Ovary (tissue), 9 donors: ENCODE data around the gene HSF5. TPM values are rescaled to one million over a fixed set of nuclear protein-coding genes. Genes with fewer than 3 reads are reported as not detected.

Source experiments
- DNase-seq, 5 donors: peaks; one replicate each; pipeline ENCODE4 v3.0.0-alpha.2; 2019 to 2020
- H3K27ac ChIP-seq, 2 donors: fragments of 200-600 bp; one replicate each; pipeline versions ENCODE4 v1.5.1 to v1.8.0; 2019 to 2022
- H3K27me3 ChIP-seq: fragments of 200-600 bp; one replicate; pipeline ENCODE4 v1.8.0; 2022
- H3K36me3 ChIP-seq: fragments of 200-600 bp; sonication (generic); one replicate; pipeline ENCODE4 v1.5.1; 2019
- H3K4me1 ChIP-seq: one replicate; pipeline ENCODE4 v1.8.1; 2013; ENCODE audit warnings: mild to moderate bottlenecking, moderate library complexity; ENCODE audit not compliant: insufficient read depth
- H3K4me3 ChIP-seq: fragments of 200-600 bp; sonication (generic); one replicate; pipeline ENCODE4 v1.5.1; 2017
- H3K9me3 ChIP-seq, 2 donors: fragments of 200-600 bp in 1 of 2; sonication (generic) in 1 of 2; one replicate each; pipeline versions ENCODE4 v1.5.1 to v1.8.1; 2013 to 2019; ENCODE audit warnings: mild to moderate bottlenecking in 1 of 2, moderate library complexity in 1 of 2
- EP300 ChIP-seq: sonication (generic); formaldehyde crosslinking; IDR thresholded peaks from one replicate; pipeline ENCODE4 v1.6.1; 2017; ENCODE audit warnings: antibody characterized with exemption
- POLR2A ChIP-seq: fragments of 450-650 bp; IDR thresholded peaks from one replicate; pipeline ENCODE4 v1.6.1; 2017; ENCODE audit warnings: antibody characterized with exemption, mild to moderate bottlenecking, moderate library complexity
- WGBS, 3 donors: extraction: QIAGEN DNeasy Blood & Tissue Kit in 1 of 3; methylation state at CpG; one replicate each; pipeline versions ENCODE4 v1.1.5 to v1.1.7; 2013 to 2017; 5-methylcytosine and 5-hydroxymethylcytosine counted together
- intact Hi-C, 4 donors: fragments of 100-400 bp; cut with DNase I; formaldehyde crosslinking; loops; one replicate each; pipeline versions ENCODE4 v1.11.0 to v1.15.1; 2022 to 2023
- polyA plus RNA-seq, 2 donors: library from polyadenylated mRNA; stranded (reverse); fragments of 200-250 nt in 1 of 2; fragments of 350-450 nt in 1 of 2; fragmentation: Illumina TruSeq in 1 of 2; extraction: RNeasy Lipid Tissue Mini Kit (QIAGEN cat#74804) in 1 of 2; gene quantifications; one replicate each; pipeline ENCODE4 v1.2.3, GENCODE V29; 2013 to 2014
- total RNA-seq, 7 donors: library from RNA; depleted of rRNA in 2 of 7; stranded (reverse); fragments of >200 nt in 2 of 7; fragmentation: NEBNext Ultra II Directional in 3 of 7; extraction: Animal tissue kit (Norgen Biotek cat#: 25700) in 3 of 7; gene quantifications; one replicate each; pipeline versions ENCODE4 v1.1.0 to v1.2.4, GENCODE V29; 2016 to 2023
- TF ChIP-seq, protein P1 (sequence below), 3 donors: fragments of 450-650 bp in 2 of 3; fragments of 200-600 bp in 1 of 3; IDR thresholded peaks; one replicate each; pipeline versions ENCODE4 v1.5.1 to v1.8.0; 2016 to 2022; ENCODE audit warnings: antibody characterized with exemption in 3 of 3, mild to moderate bottlenecking in 1 of 3
- donor health status: DM: no; HTN: no; CAD: no; lungs with moderate emphysema.
- donor health status: DM: no; HTN: no; CAD: no.
- donor health status: Bipolar disorder and iron deficiency.
- donor health status: DM: yes; HTN: yes; CAD: no.
- donor health status: DM: no; HTN: no; CAD: no.
- donor health status: DM: yes; HTN: yes; CAD: no.

HSF5 gene
- total and polyA plus RNA-seq, 9 donors, result 0.05 TPM; not detected in 7

DNA sequence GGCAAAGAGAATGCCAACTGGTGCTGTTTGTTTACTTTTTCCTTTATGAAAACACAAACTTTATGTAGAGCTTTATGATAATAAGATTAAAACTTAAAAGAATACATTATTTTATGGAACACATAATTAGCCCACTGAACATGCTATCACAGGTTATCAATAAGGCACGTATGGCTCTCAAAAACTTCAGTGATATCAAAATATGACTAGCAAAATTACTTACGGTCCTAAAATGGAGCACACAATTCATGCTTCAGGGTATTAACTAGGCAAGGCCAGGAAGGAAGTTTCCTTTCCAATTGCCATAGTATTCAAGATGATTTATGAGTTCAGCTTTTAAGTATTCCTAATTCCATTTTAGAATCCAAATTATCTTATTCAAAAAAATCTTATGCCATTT is 74.5 kb downstream of the HSF5 start:
- Histone ChIP-seq H3K36me3 (no peaks in the 10 kb centered on the region), H3K4me1 (no peaks in the 10 kb centered on the region), H3K27ac (no peak overlapping the region), H3K9me3 (no peaks in the 10 kb centered on the region), H3K4me3 (no peak overlapping the region), H3K27me3 (no peaks in the 10 kb centered on the region)
- WGBS, 3 donors, result 46 to 53% (median 47%) methylated on average over 2 of the region's 2 CpGs
- DNase-seq, result no peak
- intact Hi-C loops, result no loop called here
- TF ChIP-seq, protein P1, sequence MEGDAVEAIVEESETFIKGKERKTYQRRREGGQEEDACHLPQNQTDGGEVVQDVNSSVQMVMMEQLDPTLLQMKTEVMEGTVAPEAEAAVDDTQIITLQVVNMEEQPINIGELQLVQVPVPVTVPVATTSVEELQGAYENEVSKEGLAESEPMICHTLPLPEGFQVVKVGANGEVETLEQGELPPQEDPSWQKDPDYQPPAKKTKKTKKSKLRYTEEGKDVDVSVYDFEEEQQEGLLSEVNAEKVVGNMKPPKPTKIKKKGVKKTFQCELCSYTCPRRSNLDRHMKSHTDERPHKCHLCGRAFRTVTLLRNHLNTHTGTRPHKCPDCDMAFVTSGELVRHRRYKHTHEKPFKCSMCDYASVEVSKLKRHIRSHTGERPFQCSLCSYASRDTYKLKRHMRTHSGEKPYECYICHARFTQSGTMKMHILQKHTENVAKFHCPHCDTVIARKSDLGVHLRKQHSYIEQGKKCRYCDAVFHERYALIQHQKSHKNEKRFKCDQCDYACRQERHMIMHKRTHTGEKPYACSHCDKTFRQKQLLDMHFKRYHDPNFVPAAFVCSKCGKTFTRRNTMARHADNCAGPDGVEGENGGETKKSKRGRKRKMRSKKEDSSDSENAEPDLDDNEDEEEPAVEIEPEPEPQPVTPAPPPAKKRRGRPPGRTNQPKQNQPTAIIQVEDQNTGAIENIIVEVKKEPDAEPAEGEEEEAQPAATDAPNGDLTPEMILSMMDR (IDR thresholded peaks at IDR 0.05), result no peak
- TF ChIP-seq EP300 (no peak), POLR2A (no peak)

DNA sequence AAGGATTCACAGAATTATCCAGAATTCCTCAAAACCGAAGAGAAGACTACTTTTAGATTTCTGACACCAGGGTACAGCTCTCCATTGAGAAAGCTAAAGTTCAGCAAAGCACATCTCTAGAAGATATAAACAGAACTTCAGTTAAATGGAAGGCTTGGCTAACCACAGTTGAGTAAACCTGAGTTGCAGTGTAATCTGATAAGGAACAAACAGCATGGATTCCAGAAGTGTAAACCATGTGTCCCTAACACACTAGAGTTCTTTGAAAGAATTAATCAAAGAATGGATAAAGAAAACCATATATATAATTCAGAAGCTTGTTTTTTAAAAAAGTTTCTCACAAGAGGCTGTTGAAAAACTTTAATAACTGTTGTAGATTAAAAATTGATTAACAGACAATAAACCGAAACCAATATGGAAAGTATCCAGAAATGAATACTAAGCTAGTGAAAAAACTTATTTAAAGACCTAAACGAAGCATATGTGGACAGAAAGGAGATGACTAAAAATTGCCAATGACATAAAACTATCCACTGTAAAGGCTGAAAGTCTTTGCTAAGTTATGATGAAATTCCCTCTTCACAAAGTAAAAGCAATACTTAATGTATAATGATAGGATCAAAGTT is 75.1 kb downstream of the HSF5 start:
- WGBS, 3 donors, result 69 to 77% (median 75%) methylated on average over 3 of the region's 3 CpGs
- intact Hi-C loops, result no loop called here
- no peak overlapping the region for H3K4me3 ChIP-seq

DNA sequence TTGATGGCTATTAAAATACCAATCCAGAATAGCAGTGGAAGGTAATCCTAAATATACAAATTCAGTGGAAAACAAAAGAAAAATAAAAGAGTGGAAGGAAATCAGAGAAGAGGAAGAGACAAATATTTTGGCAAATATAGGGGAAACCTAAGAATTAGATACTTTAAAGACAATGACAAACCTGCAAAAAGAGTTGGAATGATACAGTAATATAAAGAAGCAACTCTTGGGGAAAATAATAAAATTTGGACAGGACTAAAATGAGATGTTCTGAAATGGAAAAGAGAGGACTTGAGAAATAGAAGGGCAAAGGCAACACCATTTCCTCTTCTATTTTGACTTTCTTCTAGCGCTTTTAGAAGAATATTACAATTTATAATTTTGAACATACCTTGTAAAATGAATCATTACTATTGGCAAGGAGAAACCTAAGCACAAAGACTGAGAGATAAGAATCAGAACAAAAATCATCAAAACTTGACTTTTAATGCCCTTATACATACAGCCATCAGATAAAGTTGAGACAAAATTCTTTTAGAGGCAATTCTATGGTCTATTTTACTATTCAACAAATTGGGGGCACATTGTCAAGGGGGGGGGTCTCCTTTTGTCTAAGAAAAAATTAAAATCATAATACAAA is 76.0 kb downstream of the HSF5 start:
- 93 to 99% (median 96%) methylated on average over 1 of the region's 1 CpG for WGBS, 3 donors
- no peaks in the 10 kb centered on the region for H3K36me3 ChIP-seq
- TF ChIP-seq EP300 (no peak), POLR2A (no peak)
- TF ChIP-seq, protein P1 (IDR thresholded peaks at IDR 0.05), result no peak
- intact Hi-C loops, result no loop called here
- H3K27me3 ChIP-seq, result no peaks in the 10 kb centered on the region
- no peaks in the 10 kb centered on the region for H3K9me3 ChIP-seq
- H3K4me1 ChIP-seq, result no peaks in the 10 kb centered on the region
- H3K4me3 ChIP-seq, result no peak overlapping the region
- no peak for DNase-seq
- H3K27ac ChIP-seq, result no peak overlapping the region

More for the DNA sequence above, 75.1 kb downstream of the HSF5 start:
- H3K27ac ChIP-seq, result no peak overlapping the region
- H3K4me1 ChIP-seq, result no peaks in the 10 kb centered on the region
- TF ChIP-seq POLR2A, result no peak
- no peak for TF ChIP-seq EP300
- TF ChIP-seq, protein P1 (IDR thresholded peaks at IDR 0.05), result no peak
- no peaks in the 10 kb centered on the region for H3K9me3 ChIP-seq
- no peak for DNase-seq
- H3K36me3 ChIP-seq, result no peaks in the 10 kb centered on the region
- no peaks in the 10 kb centered on the region for H3K27me3 ChIP-seq

DNA sequence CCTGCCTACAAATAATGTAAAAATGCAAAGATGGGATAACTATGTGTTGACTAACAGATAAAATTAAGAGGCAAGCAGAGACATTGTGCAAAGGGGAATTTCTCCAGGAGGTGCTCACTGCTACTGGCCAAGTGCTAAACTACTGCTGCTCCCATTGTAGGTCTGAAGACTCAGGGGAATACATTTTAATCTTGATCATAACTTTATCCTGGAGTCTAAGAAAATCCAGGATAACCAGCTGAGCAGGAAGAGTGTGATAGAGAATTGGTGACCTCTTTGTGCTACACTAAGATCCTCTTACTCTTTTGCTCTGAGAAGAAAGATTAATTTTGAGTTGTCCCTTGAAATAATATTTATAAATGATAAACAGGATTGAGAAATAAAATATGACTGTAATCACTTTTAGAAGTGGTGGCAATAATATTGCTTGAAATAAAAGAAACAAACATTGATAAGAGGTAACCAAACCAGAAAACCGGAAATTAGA is 76.8 kb downstream of the HSF5 start:
- Histone ChIP-seq H3K9me3 (no peaks in the 10 kb centered on the region), H3K27ac (no peak overlapping the region), H3K36me3 (no peaks in the 10 kb centered on the region), H3K4me3 (no peak overlapping the region), H3K27me3 (no peaks in the 10 kb centered on the region), H3K4me1 (no peaks in the 10 kb centered on the region)
- TF ChIP-seq POLR2A (no peak), EP300 (no peak)
- TF ChIP-seq, protein P1 (IDR thresholded peaks at IDR 0.05), result no peak
- intact Hi-C loops, result no loop called here
- WGBS, 3 donors, result 29 to 67% (median 55%) methylated on average over 1 of the region's 1 CpG
- DNase-seq, result no peak
